Liver (tissue), 9 donors: Measurements from ENCODE around the gene KIF4B. TPM values are rescaled to one million over a fixed set of nuclear protein-coding genes. Genes with fewer than 3 reads are reported as not detected.
"Not testable (repeated sequence)": the region's sequence is repeated elsewhere in the genome, so short reads cannot be mapped to it uniquely, and the experiment has no call there.

Experiments used
- DNase-seq: peaks from one replicate; pipeline ENCODE4 v3.0.0-alpha.2; 2017; ENCODE audit warnings: low spot score
- H3K27ac ChIP-seq, 2 donors: one replicate each; pipeline ENCODE4 v1.7.0; 2013; ENCODE audit warnings: inconsistent platforms in 2 of 2, low read length in 2 of 2, control low read depth in 1 of 2, low read depth in 1 of 2, mild to moderate bottlenecking in 1 of 2
- H3K27me3 ChIP-seq, 4 donors: one replicate each; pipeline versions ENCODE4 v1.6.1 to v1.7.0; 2013; ENCODE audit warnings: low read length in 3 of 4, inconsistent platforms in 1 of 4, mild to moderate bottlenecking in 1 of 4, moderate library complexity in 1 of 4; ENCODE audit not compliant: control insufficient read depth in 4 of 4, insufficient read depth in 4 of 4
- H3K36me3 ChIP-seq, 4 donors: one replicate each; pipeline versions ENCODE4 v1.6.1 to v1.7.0; 2013; ENCODE audit warnings: low read length in 3 of 4, mild to moderate bottlenecking in 3 of 4, low read depth in 1 of 4, moderate library complexity in 1 of 4; ENCODE audit not compliant: control insufficient read depth in 4 of 4, insufficient read depth in 3 of 4
- H3K4me1 ChIP-seq, 4 donors: one replicate each; pipeline versions ENCODE4 v1.6.1 to v1.7.0; 2013; ENCODE audit warnings: low read length in 3 of 4, mild to moderate bottlenecking in 3 of 4, moderate library complexity in 1 of 4; ENCODE audit not compliant: control insufficient read depth in 4 of 4, insufficient read depth in 4 of 4
- H3K4me3 ChIP-seq, 3 donors: one replicate each; pipeline versions ENCODE4 v1.6.1 to v1.7.0; 2013; ENCODE audit warnings: low read length in 3 of 3, control low read depth in 1 of 3, low read depth in 1 of 3, mild to moderate bottlenecking in 1 of 3
- H3K9ac ChIP-seq, 2 donors: one replicate each; pipeline ENCODE4 v1.7.0; 2013; ENCODE audit warnings: low read length in 2 of 2, mild to moderate bottlenecking in 2 of 2, moderate library complexity in 2 of 2, control low read depth in 1 of 2, low read depth in 1 of 2
- H3K9me3 ChIP-seq, 4 donors: one replicate each; pipeline versions ENCODE4 v1.6.1 to v1.7.0; 2013; ENCODE audit warnings: low read length in 3 of 4; ENCODE audit not compliant: control insufficient read depth in 4 of 4
- ATF3 ChIP-seq: IDR thresholded peaks from 2 replicates; pipeline ENCODE4 v1.6.1; 2016; ENCODE audit warnings: antibody characterized with exemption
- CTCF ChIP-seq: fragments of 150-350 bp; IDR thresholded peaks from 2 replicates; pipeline ENCODE4 v1.5.1; 2017; ENCODE audit warnings: improper control_type of control experiment, low read depth, low read length; ENCODE audit not compliant: missing input control
- FOXA1 ChIP-seq: IDR thresholded peaks from 2 replicates; pipeline ENCODE4 v1.6.1; 2016; ENCODE audit warnings: antibody characterized with exemption
- FOXA2 ChIP-seq: IDR thresholded peaks from 2 replicates; pipeline ENCODE4 v1.6.1; 2016; ENCODE audit warnings: antibody characterized with exemption
- HNF4G ChIP-seq: IDR thresholded peaks from 2 replicates; pipeline ENCODE4 v1.6.1; 2016; ENCODE audit warnings: antibody characterized with exemption
- JUND ChIP-seq, 2 donors: IDR thresholded peaks; 2 replicates each; pipeline ENCODE4 v1.6.1; 2016; ENCODE audit warnings: antibody characterized with exemption in 2 of 2
- MAX ChIP-seq: IDR thresholded peaks from 2 replicates; pipeline ENCODE4 v1.6.1; 2016; ENCODE audit warnings: antibody characterized with exemption
- RAD21 ChIP-seq, 2 donors: IDR thresholded peaks; 2 replicates each; pipeline ENCODE4 v1.6.1; 2016; ENCODE audit warnings: antibody characterized with exemption in 2 of 2, mild to moderate bottlenecking in 2 of 2
- REST ChIP-seq: IDR thresholded peaks from 2 replicates; pipeline ENCODE4 v1.6.1; 2016; ENCODE audit warnings: antibody characterized with exemption, mild to moderate bottlenecking
- SP1 ChIP-seq: IDR thresholded peaks from 2 replicates; pipeline ENCODE4 v1.6.1; 2018; ENCODE audit warnings: antibody characterized with exemption, mild to moderate bottlenecking
- TAF1 ChIP-seq: conservative IDR thresholded peaks from 2 replicates; pipeline ENCODE4 v1.6.1; 2016; ENCODE audit warnings: antibody characterized with exemption, mild to moderate bottlenecking
- YY1 ChIP-seq: IDR thresholded peaks from 2 replicates; pipeline ENCODE4 v1.6.1; 2016; ENCODE audit warnings: antibody characterized with exemption, mild to moderate bottlenecking
- ZBTB33 ChIP-seq: IDR thresholded peaks from 2 replicates; pipeline ENCODE4 v1.6.1; 2016; ENCODE audit warnings: antibody characterized with exemption
- WGBS: extraction: QIAGEN DNeasy Blood & Tissue Kit; methylation state at CpG from one replicate; pipeline ENCODE4 v1.1.7; 2013; 5-methylcytosine and 5-hydroxymethylcytosine counted together
- polyA plus RNA-seq, 2 donors: library from polyadenylated mRNA; stranded (reverse) in 1 of 2; unstranded in 1 of 2; fragments of 200-250 nt in 1 of 2; fragments of >200 nt in 1 of 2; fragmentation: Nextera tagmentation in 1 of 2; extraction: Ambion mirVana in 1 of 2; gene quantifications; one replicate each; pipeline versions ENCODE4 v1.2.1 to v1.2.3, GENCODE V29; 2013 to 2015
- total RNA-seq, 2 donors: library from RNA; depleted of rRNA; stranded (reverse); fragments of >200 nt; gene quantifications; one replicate each; pipeline ENCODE4 v1.2.3, GENCODE V29; 2014
- donor health status: healthy.
- donor health status: healthy.
- donor health status: healthy.
- donor health status: healthy.
- donor health status: healthy.

Gene KIF4B
- total and polyA plus RNA-seq, 4 donors = 0.05 to 0.17 TPM; not detected in 2

GRCh38 chr5:155001523-155001922 lies 12.0 kb upstream of the KIF4B start:
- H3K9ac ChIP-seq = no peak overlapping the region
- H3K27ac ChIP-seq = no peak overlapping the region
- no peaks in the 10 kb centered on the region for H3K4me1 ChIP-seq
- 93% methylated on average over 4 of the region's 4 CpGs for WGBS
- no peaks in the 10 kb centered on the region for H3K36me3 ChIP-seq
- TF ChIP-seq FOXA2 (no peak), CTCF (no peak), JUND (IDR thresholded peaks at IDR 0.05) (no peak), REST (no peak), ATF3 (no peak), TAF1 (no peak), FOXA1 (no peak), SP1 (no peak), YY1 (no peak), MAX (no peak), HNF4G (no peak)
- H3K9me3 ChIP-seq = no peaks in the 10 kb centered on the region
- no peak for DNase-seq
- H3K4me3 ChIP-seq = no peak overlapping the region
- H3K27me3 ChIP-seq = no peaks in the 10 kb centered on the region

- not testable (repeated sequence) for DNase-seq, H3K9ac ChIP-seq, H3K4me3 ChIP-seq, H3K27me3 ChIP-seq, H3K9me3 ChIP-seq, H3K36me3 ChIP-seq, H3K4me1 ChIP-seq, H3K27ac ChIP-seq
- WGBS = 87% methylated on average over 4 of the region's 4 CpGs
Measured at GRCh38 chr5:155002722-155003121, 10.8 kb upstream of the KIF4B start.

GRCh38 chr5:155004138-155004744 lies 9.3 kb upstream of the KIF4B start:
- DNase-seq = no peak
- H3K9me3 ChIP-seq = no peaks in the 10 kb centered on the region
- WGBS = 84% methylated on average over 11 of the region's 11 CpGs
- H3K9ac ChIP-seq = no peak overlapping the region
- H3K4me3 ChIP-seq = no peak overlapping the region
- TF ChIP-seq ZBTB33 = no peak
- TF ChIP-seq RAD21 (IDR thresholded peaks at IDR 0.05) = peak; percentile 67 to 78
- peak; percentile 38 for TF ChIP-seq CTCF
- no peaks in the 10 kb centered on the region for H3K36me3 ChIP-seq
- H3K27ac ChIP-seq = no peak overlapping the region
- H3K27me3 ChIP-seq = no peaks in the 10 kb centered on the region
- H3K4me1 ChIP-seq = no peaks in the 10 kb centered on the region

- H3K27me3 ChIP-seq, H3K27ac ChIP-seq, H3K4me3 ChIP-seq, H3K9me3 ChIP-seq, H3K4me1 ChIP-seq, H3K36me3 ChIP-seq, H3K9ac ChIP-seq, DNase-seq: not testable (repeated sequence)
- WGBS = 90% methylated on average over 1 of the region's 1 CpG
Measured at GRCh38 chr5:155006265-155006664, 7.3 kb upstream of the KIF4B start.
